Parathyroid adenoma (tissue), 2 donors: ENCODE results near the gene ANKH.

Source experiments
- H2AFZ ChIP-seq: fragments of 300-600 bp; sonication (generic); one replicate; pipeline ENCODE4 v1.7.0; 2017; ENCODE audit warnings: antibody characterized with exemption, mild to moderate bottlenecking
- H3K27ac ChIP-seq: fragments of 300-600 bp; sonication (generic); one replicate; pipeline ENCODE4 v1.7.0; 2017
- H3K27me3 ChIP-seq: fragments of 300-600 bp; sonication (generic); one replicate; pipeline ENCODE4 v1.7.0; 2017; ENCODE audit warnings: low read length; ENCODE audit not compliant: control insufficient read depth, insufficient read depth
- H3K36me3 ChIP-seq: fragments of 300-600 bp; sonication (generic); one replicate; pipeline ENCODE4 v1.7.0; 2017; ENCODE audit warnings: low read length; ENCODE audit not compliant: control insufficient read depth, insufficient read depth
- H3K4me1 ChIP-seq: fragments of 300-600 bp; sonication (generic); one replicate; pipeline ENCODE4 v1.7.0; 2017; ENCODE audit warnings: control low read depth
- H3K4me2 ChIP-seq: fragments of 300-600 bp; sonication (generic); one replicate; pipeline ENCODE4 v1.7.0; 2017; ENCODE audit warnings: low read length
- H3K4me3 ChIP-seq: fragments of 300-600 bp; sonication (generic); one replicate; pipeline ENCODE4 v1.7.0; 2017; ENCODE audit warnings: low read depth, low read length
- H3K79me2 ChIP-seq: fragments of 300-600 bp; sonication (generic); one replicate; pipeline ENCODE4 v1.7.0; 2017; ENCODE audit warnings: control low read depth
- H3K9ac ChIP-seq: fragments of 300-600 bp; sonication (generic); one replicate; pipeline ENCODE4 v1.7.0; 2017; ENCODE audit warnings: mild to moderate bottlenecking
- H3K9me3 ChIP-seq: fragments of 300-600 bp; sonication (generic); one replicate; pipeline ENCODE4 v1.7.0; 2017; ENCODE audit warnings: low read length; ENCODE audit not compliant: control insufficient read depth
- TF ChIP-seq, protein P1 (sequence below): fragments of 300-600 bp; sonication (generic); IDR thresholded peaks from one replicate; pipeline ENCODE4 v1.7.0; 2017; ENCODE audit warnings: antibody characterized with exemption, mild to moderate bottlenecking
- donor health status: primary hyperparathyroidism.

The ANKH gene

GRCh38 chr5:14705556-14705955 is 166.0 kb downstream of the ANKH start:
- Histone ChIP-seq H3K36me3 (no peaks in the 10 kb centered on the region), H3K27ac (peak overlapping the region; percentile 69)

DNA sequence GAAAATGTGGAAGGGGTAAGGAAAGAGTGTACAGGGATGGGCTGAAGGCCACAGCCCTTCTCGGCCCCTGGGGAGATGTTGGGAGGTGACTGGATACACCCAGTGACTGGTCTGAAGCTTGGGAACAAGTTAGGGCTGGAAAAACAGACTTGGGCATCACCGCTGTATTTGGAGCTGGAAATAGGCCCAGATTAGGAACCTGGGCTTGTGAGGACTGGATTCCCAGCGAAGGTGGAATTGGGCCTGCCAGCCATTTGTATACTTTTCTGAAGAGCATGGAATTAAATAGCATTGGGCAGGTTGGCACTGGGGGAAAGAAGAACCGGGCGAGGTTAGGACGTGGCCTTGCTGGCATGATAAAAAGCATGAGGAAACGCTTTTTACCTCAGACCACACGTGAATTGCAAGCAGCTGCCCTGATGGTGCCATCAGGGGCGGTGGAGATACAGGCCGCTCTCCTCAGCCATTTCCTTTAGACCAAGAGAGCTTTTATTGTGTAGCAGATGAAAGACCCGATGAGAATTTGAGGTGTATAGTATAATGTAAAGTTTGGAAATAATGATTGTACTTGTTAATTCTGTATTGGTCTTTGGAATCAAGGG is 169.2 kb downstream of the ANKH start:
- Histone ChIP-seq H3K4me1 (peaks cover 23% of the 10 kb centered on the region), H3K27me3 (no peaks in the 10 kb centered on the region), H3K4me2 (no peak overlapping the region), H3K36me3 (no peaks in the 10 kb centered on the region), H3K9ac (no peak overlapping the region), H3K27ac (no peak overlapping the region), H3K4me3 (no peak overlapping the region), H2AFZ (no peak overlapping the region), H3K79me2 (no peaks in the 10 kb centered on the region), H3K9me3 (no peaks in the 10 kb centered on the region)
- TF ChIP-seq, protein P1, sequence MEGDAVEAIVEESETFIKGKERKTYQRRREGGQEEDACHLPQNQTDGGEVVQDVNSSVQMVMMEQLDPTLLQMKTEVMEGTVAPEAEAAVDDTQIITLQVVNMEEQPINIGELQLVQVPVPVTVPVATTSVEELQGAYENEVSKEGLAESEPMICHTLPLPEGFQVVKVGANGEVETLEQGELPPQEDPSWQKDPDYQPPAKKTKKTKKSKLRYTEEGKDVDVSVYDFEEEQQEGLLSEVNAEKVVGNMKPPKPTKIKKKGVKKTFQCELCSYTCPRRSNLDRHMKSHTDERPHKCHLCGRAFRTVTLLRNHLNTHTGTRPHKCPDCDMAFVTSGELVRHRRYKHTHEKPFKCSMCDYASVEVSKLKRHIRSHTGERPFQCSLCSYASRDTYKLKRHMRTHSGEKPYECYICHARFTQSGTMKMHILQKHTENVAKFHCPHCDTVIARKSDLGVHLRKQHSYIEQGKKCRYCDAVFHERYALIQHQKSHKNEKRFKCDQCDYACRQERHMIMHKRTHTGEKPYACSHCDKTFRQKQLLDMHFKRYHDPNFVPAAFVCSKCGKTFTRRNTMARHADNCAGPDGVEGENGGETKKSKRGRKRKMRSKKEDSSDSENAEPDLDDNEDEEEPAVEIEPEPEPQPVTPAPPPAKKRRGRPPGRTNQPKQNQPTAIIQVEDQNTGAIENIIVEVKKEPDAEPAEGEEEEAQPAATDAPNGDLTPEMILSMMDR, result no peak

More at GRCh38 chr5:14705556-14705955, 166.0 kb downstream of the ANKH start:
- TF ChIP-seq, protein P1, result no peak
- no peak overlapping the region for H3K4me3 ChIP-seq
- peaks cover 19% of the 10 kb centered on the region for H3K4me1 ChIP-seq
- H3K4me2 ChIP-seq, result no peak overlapping the region
- H3K9ac ChIP-seq, result no peak overlapping the region
- no peaks in the 10 kb centered on the region for H3K9me3 ChIP-seq
- H2AFZ ChIP-seq, result no peak overlapping the region
- H3K27me3 ChIP-seq, result no peaks in the 10 kb centered on the region
- no peaks in the 10 kb centered on the region for H3K79me2 ChIP-seq

- H3K36me3 ChIP-seq, result no peaks in the 10 kb centered on the region
These were observed 170.0 kb downstream of the ANKH start for GRCh38 chr5:14701556-14701955.

DNA sequence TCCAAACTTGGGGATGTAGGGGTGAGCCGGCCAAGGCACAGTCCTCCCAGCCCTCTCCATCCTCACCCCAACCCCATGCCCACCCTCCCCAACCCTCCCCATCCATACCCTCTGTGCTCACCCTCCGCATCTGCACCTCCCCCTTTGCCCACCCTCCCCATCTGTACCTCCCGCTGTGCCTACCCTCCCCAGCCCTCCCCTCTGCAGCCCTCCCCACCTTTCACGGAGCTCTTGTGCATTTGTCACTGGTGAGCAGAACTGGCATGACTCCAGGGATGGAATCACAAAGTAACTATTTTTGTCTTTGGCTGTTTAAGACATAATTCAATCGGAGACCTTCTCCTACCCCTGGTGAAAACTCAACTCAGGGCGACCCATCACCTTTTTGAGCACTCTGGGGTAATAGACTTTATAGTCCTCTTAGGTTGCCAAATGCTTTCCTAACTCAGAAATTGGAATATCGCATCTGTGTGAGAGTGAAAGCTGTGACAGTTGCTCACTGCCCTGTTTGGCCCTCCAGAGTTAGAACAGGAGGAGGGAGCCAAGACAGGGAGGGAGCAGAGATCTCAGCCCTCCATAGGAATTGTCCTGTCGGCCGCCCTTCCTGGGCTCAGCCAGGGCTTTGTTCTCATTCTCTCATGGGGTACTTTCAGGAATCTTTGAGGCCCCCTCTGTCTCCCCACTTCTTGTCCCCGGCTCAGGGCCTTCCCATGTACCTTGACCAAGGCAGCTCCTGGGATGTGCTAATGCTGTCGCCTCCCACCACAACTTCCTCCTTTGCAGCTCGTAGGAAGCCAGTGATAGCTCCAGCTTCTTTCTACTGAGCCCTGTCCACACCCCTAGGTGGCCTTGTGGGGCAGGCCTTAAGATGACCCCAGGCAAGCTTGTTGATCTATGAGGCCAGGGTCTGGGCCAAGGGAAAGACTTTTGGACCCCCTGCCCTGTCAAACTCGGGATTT is 170.8 kb downstream of the ANKH start:
- no peaks in the 10 kb centered on the region for H3K36me3 ChIP-seq

More at GRCh38 chr5:14701556-14701955, 170.0 kb downstream of the ANKH start:
- Histone ChIP-seq H3K4me3 (no peak overlapping the region), H3K9me3 (no peaks in the 10 kb centered on the region), H2AFZ (no peak overlapping the region), H3K27ac (no peak overlapping the region), H3K9ac (no peak overlapping the region), H3K4me1 (peaks cover 17% of the 10 kb centered on the region), H3K27me3 (no peaks in the 10 kb centered on the region), H3K4me2 (no peak overlapping the region), H3K79me2 (no peaks in the 10 kb centered on the region)
- TF ChIP-seq, protein P1, result no peak

More for the DNA sequence above, 170.8 kb downstream of the ANKH start:
- Histone ChIP-seq H3K4me2 (no peak overlapping the region), H3K9me3 (no peaks in the 10 kb centered on the region), H3K4me3 (no peak overlapping the region), H3K27ac (no peak overlapping the region), H3K9ac (no peak overlapping the region), H3K4me1 (peaks cover 10% of the 10 kb centered on the region), H3K79me2 (no peaks in the 10 kb centered on the region), H3K27me3 (no peaks in the 10 kb centered on the region), H2AFZ (no peak overlapping the region)
- TF ChIP-seq, protein P1, result no peak
